Choroid plexus epithelial cell (primary cell): Measurements from ENCODE around the gene FBN2.
"Not testable (repeated sequence)": the region's sequence is repeated elsewhere in the genome, so short reads cannot be mapped to it uniquely, and the experiment has no call there.

ENCODE experiments used
- DNase-seq: peaks from one replicate; pipeline ENCODE4 v3.0.0-alpha.2; 2010; ENCODE audit warnings: low read depth
- H3K4me3 ChIP-seq: 2 replicates; pipeline ENCODE4 v1.5.1; 2011; ENCODE audit warnings: low read depth, mild to moderate bottlenecking, control low read depth, low read length, moderate library complexity
- CTCF ChIP-seq: conservative IDR thresholded peaks from 2 replicates; pipeline ENCODE4 v1.5.1; 2011; ENCODE audit warnings: low read depth, mild to moderate bottlenecking, control low read depth, inconsistent platforms, low read length, moderate library complexity

Gene FBN2

GRCh38 chr5:128331261-128331660 is 206.8 kb downstream of the FBN2 start:
- TF ChIP-seq CTCF = no peak
- H3K4me3 ChIP-seq = no peak overlapping the region
- no peak for DNase-seq

GRCh38 chr5:128329386-128329939 is 208.6 kb downstream of the FBN2 start:
- no peak overlapping the region for H3K4me3 ChIP-seq
- no peak for DNase-seq
- no peak for TF ChIP-seq CTCF

- DNase-seq = no peak
- no peak for TF ChIP-seq CTCF
- no peak overlapping the region for H3K4me3 ChIP-seq
These were observed 209.6 kb downstream of the FBN2 start for GRCh38 chr5:128328446-128328845.

GRCh38 chr5:128328007-128328406 is 210.0 kb downstream of the FBN2 start:
- DNase-seq = no peak
- no peak for TF ChIP-seq CTCF
- H3K4me3 ChIP-seq = no peak overlapping the region

- DNase-seq, H3K4me3 ChIP-seq: not testable (repeated sequence)
These were observed 216.6 kb downstream of the FBN2 start for GRCh38 chr5:128321418-128321817.

GRCh38 chr5:128318691-128319090 is 219.4 kb downstream of the FBN2 start:
- H3K4me3 ChIP-seq = no peak overlapping the region
- no peak for TF ChIP-seq CTCF
- no peak for DNase-seq

GRCh38 chr5:128317481-128317880 is 220.6 kb downstream of the FBN2 start:
- no peak for DNase-seq

More at GRCh38 chr5:128317481-128317880, 220.6 kb downstream of the FBN2 start:
- no peak for TF ChIP-seq CTCF
- no peak overlapping the region for H3K4me3 ChIP-seq
